Dermis blood vessel endothelial cell (primary cell): ENCODE measurements around the gene APOL4. TPM values are rescaled to one million over a fixed set of nuclear protein-coding genes. Genes with fewer than 3 reads are reported as not detected.
"Not testable (repeated sequence)": the region's sequence is repeated elsewhere in the genome, so short reads cannot be mapped to it uniquely, and the experiment has no call there.

ENCODE experiments used
- DNase-seq: peaks from one replicate; pipeline ENCODE4 v3.0.0; 2010
- total RNA-seq: library from RNA; depleted of rRNA; stranded (reverse); fragments of >200 nt; gene quantifications from 2 replicates; pipeline ENCODE4 v1.2.3, GENCODE V29; 2014

Gene APOL4
- total RNA-seq, 1 donor from 2014 or later, result 3.1 TPM

GRCh38 chr22:36182056-36182455, 19.6 kb downstream of the APOL4 start:
- DNase-seq, result no peak

DNA sequence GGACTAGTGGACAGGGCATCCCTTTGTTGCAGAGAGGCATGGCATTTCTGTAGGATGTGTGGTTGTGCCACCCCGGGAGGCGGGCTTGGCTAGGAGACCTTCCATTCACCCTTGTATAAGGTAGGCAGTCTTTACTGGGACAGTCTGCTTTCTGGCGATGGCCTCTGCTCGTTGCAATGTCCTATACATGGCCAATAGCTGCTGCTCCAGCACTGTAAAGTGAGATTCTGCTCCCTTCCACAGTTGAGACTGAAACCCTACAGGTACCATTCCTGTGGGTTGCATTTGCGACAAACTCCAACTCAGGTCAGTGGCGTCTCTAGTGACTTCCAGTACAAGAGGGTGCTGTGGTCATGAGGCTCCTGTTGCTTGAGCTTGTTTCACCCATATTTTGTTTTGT, 20.7 kb downstream of the APOL4 start:
- no peak for DNase-seq

- peak; percentile 88 for DNase-seq
Observed at GRCh38 chr22:36180038-36180880, 21.4 kb downstream of the APOL4 start.

- DNase-seq, result no peak
Observed at GRCh38 chr22:36177160-36177559, 24.4 kb downstream of the APOL4 start.

- DNase-seq, result no peak
Observed at GRCh38 chr22:36175892-36176291, 25.7 kb downstream of the APOL4 start.

DNA sequence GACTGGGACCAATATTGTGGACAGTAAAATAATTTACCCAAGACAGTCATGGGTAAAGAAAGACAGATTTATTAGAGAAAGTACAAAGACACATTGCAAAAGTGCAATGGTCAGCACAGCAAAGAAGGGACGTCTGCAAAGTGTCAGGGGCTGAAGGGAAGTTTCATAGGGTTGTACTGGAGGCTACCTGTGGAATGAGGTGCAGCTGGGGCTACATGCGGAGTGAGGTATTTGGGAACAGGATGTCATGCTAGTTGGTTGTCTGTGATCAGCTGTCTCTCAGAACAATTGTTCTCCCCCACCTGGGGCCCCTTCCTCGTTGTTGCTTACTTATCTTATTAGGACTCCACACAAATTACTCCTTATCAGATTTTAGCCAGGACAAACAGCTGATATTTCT, 29.7 kb downstream of the APOL4 start:
- no peak for DNase-seq

GRCh38 chr22:36166518-36167220, 34.9 kb downstream of the APOL4 start:
- DNase-seq, result no peak

DNA sequence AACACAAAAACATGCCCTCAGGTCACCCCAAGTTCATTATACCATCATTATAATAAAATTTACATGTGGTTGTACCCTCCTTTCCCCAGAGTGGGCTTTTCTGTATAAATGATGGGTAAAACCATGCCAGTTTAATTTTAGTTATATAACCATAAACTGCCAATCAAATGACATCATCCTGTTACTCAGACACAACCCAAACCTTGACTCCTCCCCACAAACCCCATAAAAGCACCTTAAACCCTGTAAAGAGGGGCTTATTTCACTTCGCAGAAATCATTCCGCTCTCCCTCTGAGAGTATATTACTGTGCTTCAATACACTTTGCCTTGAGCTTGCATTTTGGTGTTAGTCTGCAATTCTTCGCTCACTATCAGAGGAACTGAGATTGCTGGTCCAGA, 35.5 kb downstream of the APOL4 start:
- no peak for DNase-seq

DNA sequence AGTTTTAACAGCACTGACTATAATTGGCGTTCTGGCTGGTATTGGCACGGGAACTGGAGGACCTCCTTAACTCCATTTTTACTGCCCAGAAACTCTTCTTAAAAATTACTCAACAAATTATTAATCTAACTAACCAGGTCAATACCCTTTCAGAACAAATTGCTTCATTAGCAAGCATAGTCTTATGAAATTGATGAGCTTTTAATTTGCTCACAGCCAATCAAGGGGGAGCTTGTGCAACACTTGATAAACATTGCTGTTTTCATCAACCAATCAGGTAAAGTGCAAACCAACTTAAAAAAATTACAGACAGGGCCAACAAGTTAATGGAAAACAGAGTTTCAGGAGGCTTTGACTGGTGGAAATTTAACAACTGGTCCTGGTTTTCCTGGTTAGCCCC, 36.5 kb downstream of the APOL4 start:
- no peak for DNase-seq

DNA sequence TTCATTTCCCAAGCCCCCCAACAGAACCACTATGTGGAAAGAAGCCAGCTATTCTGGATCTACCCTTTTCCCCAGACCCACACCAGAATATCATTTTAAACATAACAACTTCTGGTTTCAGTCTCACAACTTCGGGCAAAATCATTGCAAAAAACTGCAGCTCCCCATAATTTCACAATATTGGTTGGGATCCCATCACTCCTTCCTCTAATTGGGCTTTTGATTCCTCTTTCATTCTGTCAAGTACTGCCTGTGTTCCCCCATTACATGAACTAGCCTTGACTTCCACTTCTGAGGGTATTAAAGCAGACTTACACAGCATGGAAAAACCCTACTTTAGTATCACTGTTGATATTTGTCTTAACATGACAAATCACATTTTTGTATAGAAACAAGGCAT, 37.0 kb downstream of the APOL4 start:
- DNase-seq, result no peak

- DNase-seq, result no peak
Observed at GRCh38 chr22:36163497-36163896, 38.1 kb downstream of the APOL4 start.

GRCh38 chr22:36162127-36163034, 39.2 kb downstream of the APOL4 start:
- DNase-seq, result no peak

DNA sequence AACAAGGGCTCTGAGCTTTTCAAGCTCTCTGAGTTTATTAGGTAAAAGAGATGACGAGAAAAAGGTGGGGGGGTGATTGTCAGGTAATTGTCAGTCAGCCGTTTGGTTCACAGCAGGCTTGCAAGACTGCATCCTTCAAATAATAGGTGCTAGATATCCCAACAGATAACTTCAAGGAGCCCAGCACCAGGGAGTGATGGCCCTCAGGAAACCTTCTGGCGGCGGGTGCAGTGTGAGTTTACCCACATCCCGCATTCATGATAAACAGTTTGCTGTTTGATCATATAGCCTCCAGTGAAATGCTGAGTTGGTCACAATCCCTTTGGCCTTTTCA, 39.8 kb downstream of the APOL4 start:
- DNase-seq, result not testable (repeated sequence)

GRCh38 chr22:36160499-36160942, 41.1 kb downstream of the APOL4 start, which contains the start of gene APOL3:
TSS of gene APOL3 (minus strand) at chr22:36160755. CDS start at chr22:36149055, 11,700 bp downstream.
- DNase-seq, result peak; percentile 81

DNA sequence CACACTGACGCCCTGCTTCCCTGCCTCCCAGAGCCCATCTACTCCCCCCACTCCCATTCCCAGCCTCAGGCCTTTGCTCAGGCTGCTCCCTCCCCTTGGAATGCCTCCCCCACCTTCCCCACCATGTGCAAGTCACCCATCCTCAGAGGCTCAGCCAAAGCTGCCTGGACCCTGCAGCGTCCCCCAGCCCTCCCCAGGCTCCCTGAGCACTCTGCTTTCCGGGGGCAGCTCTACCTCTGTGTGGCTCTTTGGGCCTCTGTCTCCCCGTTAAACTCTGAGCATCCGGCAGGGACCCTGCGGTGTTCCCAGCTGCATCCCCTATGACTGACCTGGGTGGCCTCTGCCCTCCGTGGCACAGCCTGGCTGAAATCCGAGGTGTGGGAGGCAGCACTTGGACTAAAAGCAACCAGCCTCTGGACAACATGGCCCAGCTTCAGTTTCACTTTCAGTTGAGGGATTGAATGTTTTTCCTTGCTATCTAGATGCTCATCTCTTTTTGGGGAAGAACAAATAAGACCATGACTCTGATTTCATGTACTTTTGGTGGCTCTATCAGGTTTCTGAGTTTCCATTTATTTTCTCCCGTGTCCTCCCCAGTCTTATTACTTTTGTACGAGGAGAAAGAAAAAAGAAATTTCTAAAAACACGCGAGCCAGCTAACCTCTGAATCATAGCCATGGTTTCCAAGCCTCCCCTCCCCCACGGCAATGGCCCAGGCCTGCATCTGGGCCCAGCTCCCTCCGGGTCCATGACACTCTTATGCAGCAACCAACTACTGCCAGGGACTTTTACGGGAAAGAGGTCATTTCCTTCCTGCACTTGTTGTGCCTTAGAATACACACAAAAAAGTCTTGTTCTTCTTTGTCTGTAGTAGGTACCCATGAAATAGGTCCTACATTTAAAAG, 44.8 kb downstream of the APOL4 start:
- peak; percentile 99 for DNase-seq

DNA sequence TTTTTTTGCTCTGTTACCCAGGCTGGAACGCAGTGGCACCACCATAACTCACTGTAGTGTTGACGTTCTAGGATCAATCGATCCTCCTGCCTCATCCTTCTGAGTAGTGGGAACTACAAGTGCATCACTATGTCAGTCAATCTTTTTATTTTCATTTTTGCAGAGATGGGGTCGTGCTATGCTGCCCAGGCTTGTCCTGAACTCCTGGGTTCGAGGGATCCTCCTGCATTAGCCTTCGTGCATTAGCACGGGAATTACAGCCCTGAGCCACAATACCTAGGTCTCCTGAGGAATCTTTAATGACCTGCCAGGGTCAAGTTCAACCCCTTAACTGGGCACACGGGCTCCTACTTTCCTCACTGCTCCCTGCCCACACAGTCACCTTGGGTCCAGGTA, 45.5 kb downstream of the APOL4 start:
- DNase-seq, result no peak

DNA sequence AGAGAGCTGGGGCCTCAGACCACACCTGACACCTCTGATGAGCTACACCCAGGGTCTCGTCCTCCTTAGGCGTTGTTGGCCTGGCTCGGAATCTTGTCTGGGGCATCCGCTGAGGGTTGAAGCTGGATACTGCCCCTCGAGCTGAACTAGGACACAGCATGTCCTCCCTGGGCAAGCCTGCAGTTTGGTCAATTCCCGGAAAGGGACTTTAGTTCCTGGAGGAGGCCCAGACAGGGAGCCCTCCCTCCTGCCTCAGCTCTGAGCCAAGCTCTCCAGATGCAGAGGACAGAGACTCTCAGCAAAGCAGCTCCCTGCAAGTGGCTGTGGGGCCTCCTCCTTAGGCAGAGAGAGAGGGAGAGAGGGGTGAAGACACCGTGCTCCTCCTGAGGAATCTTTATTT, 45.9 kb downstream of the APOL4 start:
- peak; percentile 75 for DNase-seq

- no peak for DNase-seq
Observed at GRCh38 chr22:36154423-36154945, 47.1 kb downstream of the APOL4 start.

- no peak for DNase-seq
Observed at GRCh38 chr22:36153501-36154422, 47.8 kb downstream of the APOL4 start.

GRCh38 chr22:36152821-36153220, 48.8 kb downstream of the APOL4 start:
- DNase-seq, result not testable (repeated sequence)
